ENCODE results near the gene TOR1AIP2. TPM values are rescaled to one million over a fixed set of nuclear protein-coding genes. Genes with fewer than 3 reads are reported as not detected.

Gene TOR1AIP2
- total RNA-seq, 1 donor: 92.3 TPM

- peaks cover 49% of the 10 kb centered on the region for H3K79me2 ChIP-seq (ENCODE audit: insufficient read depth, low read length)
Measured at GRCh38 chr1:179888071-179888470, 10.5 kb upstream of the TOR1AIP2 start.

GRCh38 chr1:179883745-179884138, 6.1 kb upstream of the TOR1AIP2 start:
- Histone ChIP-seq H3K9me3 (ENCODE audit: low read depth, low read length) (no peaks in the 10 kb centered on the region), H4K20me1 (ENCODE audit: insufficient read depth, low read length) (peaks cover 18% of the 10 kb centered on the region), H3K79me2 (ENCODE audit: insufficient read depth, low read length) (peaks cover 53% of the 10 kb centered on the region), H3K27ac (ENCODE audit: low read depth, low read length) (peak overlapping the region; percentile 100), H3K27me3 (ENCODE audit: insufficient read depth, low read length) (no peaks in the 10 kb centered on the region), H3K36me3 (ENCODE audit: insufficient read depth, low read length) (peaks cover 29% of the 10 kb centered on the region), H3K4me1 (ENCODE audit: insufficient read depth, low read length) (peaks cover 16% of the 10 kb centered on the region), H3K4me2 (ENCODE audit: insufficient read depth, low read length) (peak overlapping the region; percentile 91), H3K4me3 (ENCODE audit: insufficient read depth, low read length) (peak overlapping the region; percentile 97), H2AFZ (ENCODE audit: low read length) (no peak overlapping the region)
- TF ChIP-seq CTCF (IDR thresholded peaks at IDR 0.05; ENCODE audit: extremely low read depth, low read depth, low read length): no peak
- DNase-seq (ENCODE audit: insufficient read length, low spot score, missing footprints): no peak

More at GRCh38 chr1:179888071-179888470, 10.5 kb upstream of the TOR1AIP2 start:
- Histone ChIP-seq H3K27ac (ENCODE audit: low read depth, low read length) (no peak overlapping the region), H3K4me2 (ENCODE audit: insufficient read depth, low read length) (no peak overlapping the region), H3K27me3 (ENCODE audit: insufficient read depth, low read length) (no peaks in the 10 kb centered on the region), H2AFZ (ENCODE audit: low read length) (no peak overlapping the region), H3K9me3 (ENCODE audit: low read depth, low read length) (no peaks in the 10 kb centered on the region), H3K4me1 (ENCODE audit: insufficient read depth, low read length) (peaks cover 9% of the 10 kb centered on the region), H3K4me3 (ENCODE audit: insufficient read depth, low read length) (no peak overlapping the region), H4K20me1 (ENCODE audit: insufficient read depth, low read length) (peaks cover 16% of the 10 kb centered on the region), H3K36me3 (ENCODE audit: insufficient read depth, low read length) (peaks cover 52% of the 10 kb centered on the region)
- no peak for DNase-seq (ENCODE audit: insufficient read length, low spot score, missing footprints)
- no peak for TF ChIP-seq CTCF (IDR thresholded peaks at IDR 0.05; ENCODE audit: extremely low read depth, low read depth, low read length)

- peak overlapping the region; percentile 91 for H3K4me2 ChIP-seq (ENCODE audit: insufficient read depth, low read length)
- TF ChIP-seq CTCF (IDR thresholded peaks at IDR 0.05; ENCODE audit: extremely low read depth, low read depth, low read length): no peak
- DNase-seq (ENCODE audit: insufficient read length, low spot score, missing footprints): peak; percentile 85
- no peaks in the 10 kb centered on the region for H3K9me3 ChIP-seq (ENCODE audit: low read depth, low read length)
- H3K79me2 ChIP-seq (ENCODE audit: insufficient read depth, low read length): peaks cover 49% of the 10 kb centered on the region
- H4K20me1 ChIP-seq (ENCODE audit: insufficient read depth, low read length): peaks cover 16% of the 10 kb centered on the region
- peak overlapping the region; percentile 97 for H3K4me3 ChIP-seq (ENCODE audit: insufficient read depth, low read length)
- H3K27me3 ChIP-seq (ENCODE audit: insufficient read depth, low read length): no peaks in the 10 kb centered on the region
- peaks cover 16% of the 10 kb centered on the region for H3K4me1 ChIP-seq (ENCODE audit: insufficient read depth, low read length)
- H2AFZ ChIP-seq (ENCODE audit: low read length): peak overlapping the region; percentile 99
- peaks cover 28% of the 10 kb centered on the region for H3K36me3 ChIP-seq (ENCODE audit: insufficient read depth, low read length)
- H3K27ac ChIP-seq (ENCODE audit: low read depth, low read length): peak overlapping the region; percentile 100
Measured at GRCh38 chr1:179883040-179883744, 5.6 kb upstream of the TOR1AIP2 start.

GRCh38 chr1:179882253-179883039, 4.8 kb upstream of the TOR1AIP2 start, which contains the start of gene TOR1AIP1:
TSS of gene TOR1AIP1 (plus strand) at chr1:179882285. CDS start at chr1:179882503, 218 bp downstream.
- Histone ChIP-seq H3K9me3 (ENCODE audit: low read depth, low read length) (no peaks in the 10 kb centered on the region), H3K4me1 (ENCODE audit: insufficient read depth, low read length) (peaks cover 19% of the 10 kb centered on the region), H3K4me2 (ENCODE audit: insufficient read depth, low read length) (peak within 1 kb of the TSS; percentile 93), H3K27me3 (ENCODE audit: insufficient read depth, low read length) (no peaks in the 10 kb centered on the region), H3K4me3 (ENCODE audit: insufficient read depth, low read length) (peak within 1 kb of the TSS; percentile 97), H2AFZ (ENCODE audit: low read length) (peak within 1 kb of the TSS; percentile 99), H3K27ac (ENCODE audit: low read depth, low read length) (peak within 1 kb of the TSS; percentile 100), H3K79me2 (ENCODE audit: insufficient read depth, low read length) (peaks cover 48% of the 10 kb centered on the region), H4K20me1 (ENCODE audit: insufficient read depth, low read length) (peaks cover 11% of the 10 kb centered on the region), H3K36me3 (ENCODE audit: insufficient read depth, low read length) (peaks cover 26% of the 10 kb centered on the region)
- peak; percentile 95 for DNase-seq (ENCODE audit: insufficient read length, low spot score, missing footprints)
- no peak for TF ChIP-seq CTCF (IDR thresholded peaks at IDR 0.05; ENCODE audit: extremely low read depth, low read depth, low read length)

Data from osteoblast (primary cell).